ENCODE data around the gene EXOC3L4. TPM values are rescaled to one million over a fixed set of nuclear protein-coding genes. Genes with fewer than 3 reads are reported as not detected.
A peak's percentile ranks its signal among the peaks of the same experiment; 100 is the strongest.
"Not testable (repeated sequence)": the region's sequence is repeated elsewhere in the genome, so short reads cannot be mapped to it uniquely, and the experiment has no call there.

The EXOC3L4 gene
- total RNA-seq, 6 experiments from 2014 or later: 34.2 to 87.1 (median 48.1) TPM

GRCh38 chr14:103151270-103151945 lies 56.9 kb downstream of the EXOC3L4 start:
- no peak for ATAC-seq
- H3K27me3 ChIP-seq: no peaks in the 10 kb centered on the region
- WGBS (ENCODE audit: insufficient coverage, low coverage, low lambda C conversion rate, missing lambda C conversion rate): 76% methylated on average over 12 of the region's 15 CpGs
- DNase-seq: no peak
- H3K9me3 ChIP-seq: no peaks in the 10 kb centered on the region
- H3K27ac ChIP-seq: no peak overlapping the region
- intact Hi-C loops (cut with DNase I): no loop called here
- peaks cover 0 to 8% (median 0%) of the 10 kb centered on the region in 4 donors for H3K4me1 ChIP-seq
- H3K4me3 ChIP-seq: no peak overlapping the region
- H3K36me3 ChIP-seq: no peaks in the 10 kb centered on the region
- no peak for TF ChIP-seq CTCF (IDR thresholded peaks at IDR 0.05)
- TF ChIP-seq POLR2A (IDR thresholded peaks at IDR 0.05): no peak

- H3K27ac ChIP-seq: peak overlapping the region in 1 of 3 donors; percentile 24
- WGBS (ENCODE audit: insufficient coverage, low coverage, low lambda C conversion rate, missing lambda C conversion rate): 7% methylated on average over 3 of the region's 6 CpGs
- ATAC-seq (peak; percentile 99 to 100 (median 100)), DNase-seq (peak; percentile 91 to 96 (median 94))
- no peaks in the 10 kb centered on the region for H3K36me3 ChIP-seq
- H3K27me3 ChIP-seq: no peaks in the 10 kb centered on the region
- intact Hi-C loops (cut with DNase I): no loop called here
- H3K9me3 ChIP-seq: no peaks in the 10 kb centered on the region
- H3K4me1 ChIP-seq: peaks cover 0 to 8% (median 0%) of the 10 kb centered on the region in 4 donors
- no peak for TF ChIP-seq POLR2A (IDR thresholded peaks at IDR 0.05)
- no peak for TF ChIP-seq CTCF (IDR thresholded peaks at IDR 0.05)
- no peak overlapping the region for H3K4me3 ChIP-seq
Measured at GRCh38 chr14:103155010-103155409, 60.5 kb downstream of the EXOC3L4 start.

- WGBS (ENCODE audit: insufficient coverage, low coverage, low lambda C conversion rate, missing lambda C conversion rate): 27% methylated on average over 3 of the region's 12 CpGs
- H3K9me3 ChIP-seq; H3K4me1 ChIP-seq; ATAC-seq; H3K27ac ChIP-seq; H3K27me3 ChIP-seq; intact Hi-C loops (cut with DNase I); H3K4me3 ChIP-seq; H3K36me3 ChIP-seq; DNase-seq: not testable (repeated sequence)
Measured at GRCh38 chr14:103155416-103155815, 60.9 kb downstream of the EXOC3L4 start.

- Histone ChIP-seq H3K4me3 (no peak overlapping the region), H3K27me3 (no peaks in the 10 kb centered on the region), H3K4me1 (peaks cover 0 to 10% (median 0%) of the 10 kb centered on the region in 4 donors), H3K27ac (no peak overlapping the region), H3K9me3 (no peaks in the 10 kb centered on the region), H3K36me3 (no peaks in the 10 kb centered on the region)
- TF ChIP-seq POLR2A (IDR thresholded peaks at IDR 0.05): no peak
- no peak for TF ChIP-seq CTCF (IDR thresholded peaks at IDR 0.05)
- no peak for ATAC-seq
- intact Hi-C loops (cut with DNase I): no loop called here
- DNase-seq: no peak
- WGBS (ENCODE audit: insufficient coverage, low coverage, low lambda C conversion rate, missing lambda C conversion rate): 71% methylated on average over 3 of the region's 9 CpGs
Measured at GRCh38 chr14:103155826-103156394, 61.4 kb downstream of the EXOC3L4 start.

GRCh38 chr14:103156651-103157378 lies 62.3 kb downstream of the EXOC3L4 start:
- 38% methylated on average over 1 of the region's 21 CpGs for WGBS (ENCODE audit: insufficient coverage, low coverage, low lambda C conversion rate, missing lambda C conversion rate)
- H3K9me3 ChIP-seq: no peaks in the 10 kb centered on the region
- intact Hi-C loops (cut with DNase I): no loop called here
- H3K36me3 ChIP-seq: no peaks in the 10 kb centered on the region
- no peak for TF ChIP-seq POLR2A (IDR thresholded peaks at IDR 0.05)
- TF ChIP-seq CTCF (IDR thresholded peaks at IDR 0.05): no peak
- H3K4me3 ChIP-seq: no peak overlapping the region
- no peaks in the 10 kb centered on the region for H3K27me3 ChIP-seq
- H3K4me1 ChIP-seq: peaks cover 0 to 12% (median 0%) of the 10 kb centered on the region in 4 donors
- no peak for ATAC-seq
- H3K27ac ChIP-seq: no peak overlapping the region
- no peak for DNase-seq

Measured in right lobe of liver (tissue), 6 donors.